HG03575 (cell line): ENCODE data around the gene BMF.
"Not testable (repeated sequence)": the region's sequence is repeated elsewhere in the genome, so short reads cannot be mapped to it uniquely, and the experiment has no call there.

Experiments used
- ATAC-seq: cut with Tn5 transposase; IDR thresholded peaks from one replicate; pipeline ENCODE4 v1.9.1; 2021; ENCODE audit not compliant: unreplicated experiment, insufficient number of reproducible peaks, low FRiP score; ENCODE audit errors: extremely low read depth

BMF gene, protein sequence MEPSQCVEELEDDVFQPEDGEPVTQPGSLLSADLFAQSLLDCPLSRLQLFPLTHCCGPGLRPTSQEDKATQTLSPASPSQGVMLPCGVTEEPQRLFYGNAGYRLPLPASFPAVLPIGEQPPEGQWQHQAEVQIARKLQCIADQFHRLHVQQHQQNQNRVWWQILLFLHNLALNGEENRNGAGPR

DNA sequence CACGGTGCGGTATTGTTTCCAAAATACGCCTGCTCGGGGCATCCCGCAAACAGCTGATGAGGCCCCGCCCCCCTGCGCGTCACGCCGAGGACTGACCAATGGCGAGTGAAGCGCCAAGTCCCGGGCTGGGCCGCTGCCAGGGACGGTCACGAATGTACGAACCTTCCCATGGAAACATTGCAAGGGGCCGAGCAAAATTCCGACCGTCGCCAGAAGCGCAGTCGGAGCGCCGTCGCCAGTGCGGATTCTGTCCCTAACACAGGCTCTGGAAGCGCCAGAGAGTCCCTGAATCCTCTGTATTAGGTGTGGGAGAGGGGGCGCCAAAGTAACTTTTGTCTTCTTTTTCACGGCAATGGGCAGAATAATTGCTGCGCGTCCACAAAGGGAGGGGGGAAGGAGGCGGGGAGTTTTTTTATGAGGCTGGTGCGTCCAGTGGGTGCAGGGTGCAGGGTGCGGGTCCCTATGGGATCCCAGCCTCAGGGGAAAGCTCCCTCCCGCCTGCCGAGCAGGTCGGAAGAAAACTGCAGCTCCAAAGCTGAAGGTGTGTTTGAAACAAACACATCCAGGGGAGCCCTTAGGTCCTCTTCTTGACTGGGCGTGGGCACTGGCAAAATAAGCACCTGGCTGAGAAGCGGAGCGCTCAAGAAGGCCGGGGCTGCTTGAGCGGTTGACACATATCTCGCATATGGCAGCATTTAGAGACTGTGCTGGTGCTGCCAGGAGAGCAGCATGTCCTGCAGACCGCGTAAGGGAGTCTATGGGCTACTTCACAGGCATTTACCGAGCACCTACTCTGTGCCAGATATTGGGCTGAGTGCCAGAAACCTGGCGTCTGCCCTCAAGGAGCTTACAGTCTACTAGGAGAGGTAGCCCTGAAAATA, at the start of gene BMF:
BMF (minus strand) TSS at position 25 of the 881 bp plus-strand sequence. CDS start 2,793 bp downstream, outside the sequence.
- no peak for ATAC-seq

DNA sequence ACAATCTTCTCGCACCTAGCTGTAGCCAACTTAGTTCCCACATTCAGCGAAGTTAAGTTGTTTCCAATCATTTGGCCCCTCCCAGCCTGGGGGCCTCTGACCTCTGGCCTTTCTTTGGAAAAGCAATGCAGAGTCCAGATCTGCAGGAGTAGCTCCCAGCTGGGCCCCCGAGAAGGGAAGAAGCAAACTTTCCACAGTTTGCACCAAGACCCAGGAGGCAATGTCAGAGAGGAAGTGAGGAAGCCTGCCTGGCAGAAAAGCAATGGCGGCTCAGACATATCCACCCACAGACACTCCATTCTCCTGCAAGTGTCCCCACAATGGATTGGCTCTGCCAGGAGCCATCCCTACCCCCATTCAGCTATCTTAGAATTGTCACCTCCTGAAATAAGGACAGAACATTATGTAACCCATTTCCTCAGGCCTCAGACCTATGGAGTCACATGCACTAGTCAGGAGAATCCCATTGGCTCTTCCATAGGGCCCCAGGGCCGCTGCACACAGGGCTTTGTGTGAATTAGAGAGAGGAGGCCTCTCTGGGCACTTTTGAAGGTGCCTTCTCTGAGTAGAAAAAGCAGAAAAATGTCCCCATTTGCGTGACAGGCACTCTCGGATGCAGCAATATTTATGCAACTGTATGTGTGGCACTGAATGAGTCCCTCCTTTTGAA, 49.2 kb upstream of the BMF start:
- no peak for ATAC-seq

DNA sequence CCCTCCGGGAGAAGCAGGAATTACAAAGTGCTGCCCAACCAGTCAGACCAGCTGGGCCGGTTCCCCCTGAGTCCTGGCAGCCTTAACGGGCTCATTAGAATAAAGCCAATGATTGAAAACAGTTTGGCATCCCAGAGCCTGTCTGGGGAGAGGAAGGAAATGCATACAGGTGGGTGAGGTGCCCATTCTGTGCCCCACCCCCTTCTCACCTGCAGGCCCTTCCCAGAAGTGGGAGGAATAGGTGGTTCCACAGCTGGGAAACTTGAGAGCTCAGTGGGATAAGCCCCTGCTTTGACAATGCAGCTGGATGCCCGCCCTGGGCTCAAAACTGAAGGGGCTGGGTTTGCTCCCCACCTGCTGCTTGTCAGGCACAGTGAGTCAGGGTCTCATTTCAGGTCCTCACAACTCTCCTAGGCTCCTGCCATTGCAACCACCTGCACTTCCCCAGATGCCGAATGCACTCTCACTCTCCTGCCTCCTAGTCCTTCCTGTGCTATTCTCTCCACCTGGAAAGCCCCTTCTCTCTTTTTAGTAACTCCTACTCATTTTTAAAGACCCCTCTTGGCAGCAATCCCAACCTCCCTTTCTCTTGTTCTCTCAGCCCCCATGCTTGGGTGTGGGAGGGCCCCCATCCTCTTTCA, 46.7 kb upstream of the BMF start:
- no peak for ATAC-seq

DNA sequence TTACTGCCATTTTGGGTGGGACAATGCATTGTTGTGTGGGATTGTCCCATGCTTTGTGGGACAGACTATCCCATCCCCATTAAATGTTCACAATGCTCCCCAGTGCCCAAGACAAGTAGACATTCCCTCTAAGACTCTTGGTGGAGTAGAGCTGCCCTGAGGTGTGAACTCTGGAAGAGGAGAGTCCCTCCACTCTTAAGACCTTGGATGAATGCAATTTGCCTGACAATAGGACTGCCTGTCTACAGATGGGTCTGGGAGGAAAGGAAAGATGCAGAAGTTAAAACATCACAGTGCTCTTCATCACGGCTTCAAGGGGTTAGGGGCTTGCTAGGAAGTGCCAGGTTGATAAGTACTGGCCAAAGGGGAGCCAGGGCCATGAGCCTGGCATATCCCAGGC, 46.1 kb upstream of the BMF start:
- not testable (repeated sequence) for ATAC-seq

DNA sequence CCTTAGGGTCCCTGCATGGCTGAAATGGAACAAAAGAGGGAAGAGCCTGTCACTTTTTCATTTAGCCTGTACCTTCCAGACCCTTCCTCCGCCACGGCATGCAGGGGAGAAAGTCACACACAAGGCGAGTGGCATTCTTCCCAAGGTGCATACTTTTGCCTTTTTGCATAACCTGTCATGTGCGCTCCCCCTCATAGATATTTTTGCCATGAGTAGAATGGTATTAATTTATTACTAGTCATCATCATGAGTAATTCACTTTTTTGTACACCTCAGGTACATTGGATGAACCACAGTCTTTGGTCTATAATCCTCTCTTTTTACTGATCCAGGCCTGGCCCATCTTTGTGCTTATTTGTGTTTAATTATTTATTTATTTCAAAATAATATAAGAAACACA, 43.3 kb upstream of the BMF start:
- ATAC-seq = no peak

DNA sequence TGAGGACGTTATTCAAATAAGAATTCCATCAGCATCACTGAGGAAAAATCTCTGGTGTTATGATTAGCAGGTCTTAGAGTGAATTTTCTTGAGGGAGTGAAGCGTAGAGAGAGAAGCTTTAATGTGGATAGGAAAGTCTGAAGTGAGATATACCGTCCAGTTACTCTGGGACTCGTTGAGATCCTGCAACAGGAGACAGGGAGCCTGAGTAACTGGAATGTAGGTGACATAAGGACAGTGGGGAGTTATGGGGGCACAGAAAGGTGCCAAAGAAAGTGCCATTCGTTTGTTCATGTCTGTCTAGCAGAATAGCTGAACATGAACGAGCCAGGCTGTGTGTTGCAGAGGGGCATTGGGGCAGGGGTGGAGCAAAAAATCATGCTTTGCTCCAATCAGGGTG, 42.8 kb upstream of the BMF start:
- no peak for ATAC-seq

DNA sequence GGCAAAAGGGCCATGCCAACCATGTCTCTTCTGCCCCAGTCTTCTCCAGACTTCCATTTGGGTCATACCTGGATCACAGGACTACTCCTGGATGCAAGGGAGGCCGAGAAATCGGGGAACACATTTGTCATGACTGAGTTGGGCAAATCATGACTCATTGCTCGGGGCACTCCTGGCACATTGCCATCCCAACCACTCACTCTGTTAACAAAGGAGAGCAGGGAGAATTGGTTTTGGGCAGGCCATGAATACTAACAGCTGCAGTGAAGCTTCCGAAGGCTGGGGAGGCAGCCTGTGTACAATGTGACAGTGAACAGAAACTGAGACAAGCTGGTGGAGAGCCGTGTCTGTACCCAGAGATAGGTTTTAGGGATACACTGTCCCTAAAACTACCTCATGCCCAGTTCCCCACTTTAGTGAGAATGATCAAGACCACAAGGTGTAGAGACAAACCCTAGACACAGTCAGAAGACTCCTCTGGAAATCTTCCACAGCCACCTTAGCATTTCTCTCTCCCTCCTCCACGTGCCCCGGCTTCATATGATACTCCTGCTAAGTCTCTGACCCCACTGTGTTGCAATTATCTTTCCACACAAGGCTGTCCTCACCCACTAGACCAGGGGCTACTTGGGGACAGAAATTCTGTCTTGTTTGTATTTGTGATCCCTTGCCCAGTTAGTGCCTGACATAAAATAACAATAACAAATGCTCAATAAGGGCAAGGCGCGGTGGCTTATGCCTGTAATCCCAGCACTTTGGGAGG, 41.7 kb upstream of the BMF start:
- ATAC-seq = no peak

DNA sequence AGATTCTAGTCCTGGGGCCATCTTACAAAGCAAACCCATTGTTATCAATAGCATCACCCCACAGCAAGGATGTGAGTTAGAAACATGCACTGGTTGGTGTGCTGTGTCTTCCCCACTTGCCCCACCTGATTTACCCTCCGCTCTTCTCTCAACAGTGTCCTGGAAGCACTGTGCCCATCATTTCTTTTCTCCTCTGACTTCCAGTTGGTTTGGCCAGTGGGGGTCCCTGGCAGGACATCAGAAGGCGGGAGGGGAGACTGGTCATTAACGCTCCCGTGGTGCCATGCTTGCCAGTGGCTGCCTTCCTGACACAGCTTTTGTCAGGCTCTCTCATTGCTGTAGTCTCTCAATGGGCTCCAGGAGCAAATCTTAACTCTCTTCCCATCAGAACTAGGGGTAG, 40.7 kb upstream of the BMF start:
- ATAC-seq = no peak

DNA sequence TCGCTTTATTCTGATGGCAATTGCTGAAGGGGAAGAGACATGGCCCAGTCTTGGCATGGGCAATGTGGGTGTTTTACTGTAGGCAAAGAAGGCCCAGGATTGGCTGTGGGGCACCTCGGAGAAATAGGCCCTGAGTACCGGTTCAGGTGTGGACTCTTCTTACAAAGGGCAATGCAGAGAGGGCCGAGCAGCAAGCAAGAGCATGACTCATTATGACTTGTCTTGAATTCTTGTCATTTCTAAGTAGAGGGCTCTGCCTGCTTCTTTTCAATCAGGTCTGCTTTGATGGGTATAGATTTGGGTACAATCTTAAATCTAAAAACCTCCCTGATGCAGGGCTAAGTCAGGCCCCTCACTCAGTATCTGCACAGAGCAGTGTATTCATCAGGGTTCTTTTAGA, 37.4 kb upstream of the BMF start:
- ATAC-seq = no peak

DNA sequence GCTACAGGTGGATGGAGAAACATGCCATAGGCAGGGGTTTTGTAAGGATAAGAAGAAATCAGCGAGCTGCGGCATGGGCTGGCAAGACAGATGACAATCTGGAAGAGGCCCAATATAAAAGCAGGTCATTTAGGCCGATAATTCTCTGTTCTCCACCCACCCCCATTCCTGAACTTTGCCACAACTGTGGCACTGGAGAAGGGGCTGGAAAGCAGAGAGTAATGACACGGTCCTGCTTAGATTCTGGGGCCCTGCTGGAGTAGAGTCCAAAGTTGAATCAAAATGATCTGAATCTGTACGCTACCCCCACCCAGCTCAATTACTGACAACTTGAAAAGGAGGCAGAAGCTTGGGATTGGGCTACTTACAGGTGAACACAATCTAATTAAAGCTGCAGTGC, 33.7 kb upstream of the BMF start:
- no peak for ATAC-seq

DNA sequence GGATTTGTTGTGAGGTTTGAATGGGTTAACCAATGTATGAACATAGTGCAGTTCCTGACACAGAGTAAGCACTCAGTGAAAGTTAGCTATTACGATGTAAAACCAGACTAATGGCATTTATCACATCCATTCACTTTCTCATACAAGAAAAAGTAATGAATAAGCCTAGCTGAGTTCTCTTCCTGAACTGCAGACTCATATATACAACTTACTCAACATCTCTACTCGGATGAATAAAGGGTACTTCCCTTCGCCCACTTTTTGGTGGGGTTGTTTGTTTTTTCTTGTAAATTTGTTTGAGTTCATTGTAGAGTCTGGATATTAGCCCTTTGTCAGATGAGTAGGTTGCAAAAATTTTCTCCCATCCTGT, 29.5 kb upstream of the BMF start:
- not testable (repeated sequence) for ATAC-seq

DNA sequence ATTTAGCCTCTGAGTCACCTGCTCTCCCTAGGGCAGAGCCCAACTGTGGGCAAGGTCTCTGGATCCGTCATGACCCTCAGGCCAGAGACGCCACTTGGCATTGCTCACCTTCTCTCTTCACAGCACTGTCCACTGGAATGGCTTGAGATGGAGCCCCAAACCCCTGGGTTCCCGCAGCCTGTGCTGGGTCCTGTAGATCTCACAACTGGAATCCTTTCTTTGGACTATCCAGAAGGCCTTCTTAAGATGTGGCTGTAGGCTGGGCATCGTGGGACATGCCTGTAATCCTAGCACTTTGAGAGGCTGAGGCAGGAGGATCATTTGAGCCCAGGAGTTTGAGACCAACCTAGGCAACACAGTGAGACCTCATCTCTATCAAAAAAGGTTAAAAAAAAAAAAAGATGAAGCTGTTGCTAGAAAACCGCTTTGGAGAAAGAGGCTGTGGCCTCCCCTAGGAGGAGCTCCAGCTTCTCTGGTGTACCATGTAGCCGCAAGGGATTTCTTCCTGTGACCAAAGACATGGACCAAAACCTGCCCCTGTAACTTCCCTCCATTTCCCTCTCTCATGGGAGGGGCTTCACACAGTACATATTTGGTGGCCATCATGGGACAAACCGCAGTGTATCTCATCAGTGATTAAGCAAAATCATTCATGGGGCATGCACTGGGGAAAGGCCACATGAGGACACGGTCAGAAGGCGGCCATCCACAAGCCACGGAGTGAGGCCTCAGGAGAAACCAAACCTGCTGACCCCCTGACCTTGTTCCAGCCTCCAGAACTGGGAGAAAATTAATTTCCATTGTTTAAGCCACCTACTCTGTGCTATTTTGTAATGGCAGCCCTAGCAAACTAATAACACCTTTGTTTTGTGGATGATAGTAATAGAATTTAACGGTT, 28.9 kb upstream of the BMF start:
- ATAC-seq = no peak

DNA sequence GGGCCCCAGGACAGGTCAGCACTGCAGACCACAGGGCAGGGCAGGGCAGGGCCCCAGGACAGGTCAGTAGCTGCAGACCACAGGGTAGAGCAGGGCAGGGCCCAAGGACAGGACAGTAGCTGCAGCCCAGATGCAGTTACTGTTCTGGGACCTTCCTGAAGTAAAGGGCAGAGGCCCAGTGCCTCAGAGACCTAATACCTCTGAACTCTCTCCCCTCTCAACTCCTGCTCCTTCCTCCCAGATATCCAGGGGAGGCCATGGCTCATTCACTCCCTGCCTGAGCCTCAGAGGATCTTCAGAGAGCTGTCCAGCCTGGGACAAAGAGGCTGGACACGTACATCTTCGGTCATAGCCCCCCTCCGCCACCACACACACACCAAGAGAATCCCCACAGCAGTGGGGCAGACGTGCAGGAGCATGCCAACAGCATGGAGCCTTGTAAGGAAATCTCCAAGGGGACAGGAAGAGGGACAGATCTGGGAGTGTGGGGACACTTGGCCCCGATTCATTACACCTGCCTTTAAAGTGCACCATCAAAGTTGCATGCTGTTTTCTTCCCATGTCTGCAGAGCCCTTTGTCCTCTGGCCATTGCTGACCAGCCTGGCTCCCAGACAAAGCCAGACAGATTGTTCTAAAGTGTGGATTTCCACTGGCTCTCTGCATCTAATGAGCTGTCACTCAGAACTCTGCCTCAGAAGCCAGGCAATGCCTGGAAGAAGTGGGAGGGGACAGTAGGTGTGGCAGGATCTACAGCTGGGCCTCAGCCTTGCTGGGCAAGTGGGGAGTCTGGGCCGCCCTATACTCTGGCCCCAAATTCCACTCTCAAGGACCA, 28.0 kb upstream of the BMF start:
- no peak for ATAC-seq

DNA sequence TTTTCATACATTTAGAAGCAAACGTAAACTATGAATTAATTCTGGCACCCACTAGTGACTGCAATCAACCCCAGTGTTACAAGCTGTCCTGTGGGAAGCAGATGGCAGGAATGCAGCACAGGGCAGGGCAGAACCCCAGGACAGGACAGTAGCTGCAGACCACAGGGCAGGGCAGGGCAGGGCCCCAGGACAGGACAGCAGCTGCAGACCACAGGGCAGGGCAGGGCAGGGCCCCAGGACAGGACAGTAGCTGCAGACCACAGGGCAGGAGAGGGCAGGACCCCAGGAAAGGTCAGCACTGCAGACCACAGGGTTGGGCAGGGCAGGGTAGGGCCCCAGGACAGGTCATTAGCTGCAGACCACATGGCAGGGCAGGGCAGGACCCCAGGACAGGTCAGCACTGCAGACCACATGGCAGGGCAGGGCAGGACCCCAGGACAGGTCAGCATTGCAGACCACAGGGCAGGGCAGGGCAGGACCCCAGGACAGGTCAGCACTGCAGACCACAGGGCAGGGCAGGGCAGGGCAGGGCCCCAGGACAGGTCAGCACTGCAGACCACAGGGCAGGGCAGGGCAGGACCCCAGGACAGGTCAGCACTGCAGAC, 27.3 kb upstream of the BMF start:
- ATAC-seq = not testable (repeated sequence)

DNA sequence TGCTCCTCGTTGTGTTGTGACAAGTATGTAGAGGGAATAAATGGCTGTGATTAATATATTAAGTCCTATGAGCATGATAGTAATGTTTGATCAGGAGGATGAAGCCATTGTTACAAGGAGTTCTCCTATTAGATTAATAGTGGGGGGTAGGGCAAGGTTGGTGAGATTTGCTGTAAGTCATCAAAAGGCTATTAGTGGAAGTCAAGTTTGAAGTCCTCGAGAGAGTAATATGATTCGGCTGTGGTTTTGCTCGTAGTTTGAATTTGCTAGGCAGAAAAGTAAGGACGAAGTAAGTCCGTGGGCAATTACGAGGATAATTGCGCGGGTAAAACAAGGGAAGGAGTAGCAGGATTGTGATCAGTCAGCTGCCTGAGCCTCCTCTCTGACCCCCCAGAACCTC, 26.2 kb upstream of the BMF start:
- no peak for ATAC-seq

DNA sequence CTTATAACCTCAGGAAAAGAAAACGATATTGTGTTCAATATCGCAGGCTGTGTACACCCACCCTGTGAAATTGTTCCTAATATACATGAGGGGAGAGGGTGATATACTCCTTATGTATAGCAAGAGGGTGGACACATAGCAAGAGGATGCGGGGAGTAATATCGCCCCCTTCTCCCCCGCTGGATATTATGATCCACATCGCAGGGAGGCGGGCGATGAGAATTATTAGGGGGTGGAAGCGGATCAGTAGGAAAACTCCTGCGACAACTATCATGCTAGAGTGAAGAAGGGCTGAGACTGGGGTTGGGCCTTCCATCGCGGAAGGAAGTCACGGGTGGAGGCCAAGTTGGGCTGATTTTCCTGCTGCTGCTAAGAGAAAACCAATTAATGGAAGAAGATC, 24.9 kb upstream of the BMF start:
- no peak for ATAC-seq
